Activated CD4-positive, alpha-beta memory T cell treated with anti-CD3 and anti-CD28 coated beads, Interleukin-2, amount 10 ng/mL, durations not matched to agents 7 days and 5 days (primary cell): ENCODE measurements around the gene CYP4V2. TPM values are rescaled to one million over a fixed set of nuclear protein-coding genes. Genes with fewer than 3 reads are reported as not detected.
A peak's percentile ranks its signal among the peaks of the same experiment; 100 is the strongest.

Experiments used
- CTCF ChIA-PET: fragments of 350-600 bp; sonication (Branson Sonifier 250); formaldehyde crosslinking; loops from one replicate; lab custom pipeline; 2021; ENCODE audit warnings: antibody characterized with exemption, inconsistent platforms; lab: Charles Lee
- POLR2A ChIA-PET: fragments of 350-600 bp; sonication (Branson Sonifier 250); formaldehyde crosslinking; loops from one replicate; lab custom pipeline; 2021; ENCODE audit warnings: antibody characterized with exemption; lab: Charles Lee
- DNase-seq: peaks from one replicate; pipeline ENCODE4 v3.0.0-alpha.2; 2020
- H3K27ac Mint-ChIP-seq: one replicate; pipeline ENCODE4 v1.8.0; 2021; ENCODE audit warnings: mild to moderate bottlenecking, mixed read lengths
- H3K27me3 Mint-ChIP-seq: one replicate; pipeline ENCODE4 v1.8.0; 2021; ENCODE audit warnings: mixed read lengths
- H3K36me3 Mint-ChIP-seq: one replicate; pipeline ENCODE4 v1.8.0; 2021; ENCODE audit warnings: low read depth, mixed read lengths
- H3K4me1 Mint-ChIP-seq: one replicate; pipeline ENCODE4 v1.8.0; 2021; ENCODE audit warnings: mixed read lengths
- H3K4me3 Mint-ChIP-seq: one replicate; pipeline ENCODE4 v1.8.0; 2021; ENCODE audit warnings: mild to moderate bottlenecking, mixed read lengths
- H3K9me3 Mint-ChIP-seq: one replicate; pipeline ENCODE4 v1.8.0; 2021; ENCODE audit warnings: mixed read lengths
- total RNA-seq, 2 experiments: library from RNA; stranded (reverse); gene quantifications; one replicate each; pipeline ENCODE4 v1.2.3, GENCODE V29; 2021

Gene CYP4V2
- total RNA-seq, 2 experiments from 2014 or later: 10.0 to 10.9 TPM

DNA sequence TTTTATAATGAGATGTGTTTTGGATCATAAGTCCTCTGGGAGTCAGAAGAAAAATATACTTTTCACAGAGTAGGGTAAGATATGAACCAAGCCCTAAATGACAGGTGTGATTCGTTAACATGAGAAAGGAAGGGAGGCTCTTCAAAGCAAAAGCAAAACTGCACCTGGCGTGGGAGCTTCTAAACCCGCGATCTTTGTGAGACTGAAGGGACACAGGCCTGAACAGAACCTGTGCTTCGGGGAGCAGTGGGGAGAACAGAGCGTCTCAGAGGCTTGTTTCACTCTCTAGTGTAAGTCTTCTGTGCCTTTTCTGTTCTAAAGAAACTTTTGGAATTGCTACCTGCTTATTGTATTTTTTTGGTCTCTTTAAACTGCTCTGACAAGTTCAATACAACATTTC, 30.2 kb upstream of the CYP4V2 start:
- peak overlapping the region; percentile 8 for H3K4me3 Mint-ChIP-seq
- no peaks in the 10 kb centered on the region for H3K27me3 Mint-ChIP-seq
- no peaks in the 10 kb centered on the region for H3K36me3 Mint-ChIP-seq
- ChIA-PET CTCF (interaction anchor here (1.8 kb wide), 1 partner anchor 30 kb away, joined by 8 read pairs; the partner anchor contains the start of gene CYP4V2), POLR2A (interaction anchor here (2.8 kb wide), 1 partner anchor 31 kb away, joined by 13 read pairs; the partner anchor contains the start of gene CYP4V2)
- no peaks in the 10 kb centered on the region for H3K9me3 Mint-ChIP-seq
- no peak overlapping the region for H3K27ac Mint-ChIP-seq
- H3K4me1 Mint-ChIP-seq: peaks cover 5% of the 10 kb centered on the region
- DNase-seq: peak; percentile 39

DNA sequence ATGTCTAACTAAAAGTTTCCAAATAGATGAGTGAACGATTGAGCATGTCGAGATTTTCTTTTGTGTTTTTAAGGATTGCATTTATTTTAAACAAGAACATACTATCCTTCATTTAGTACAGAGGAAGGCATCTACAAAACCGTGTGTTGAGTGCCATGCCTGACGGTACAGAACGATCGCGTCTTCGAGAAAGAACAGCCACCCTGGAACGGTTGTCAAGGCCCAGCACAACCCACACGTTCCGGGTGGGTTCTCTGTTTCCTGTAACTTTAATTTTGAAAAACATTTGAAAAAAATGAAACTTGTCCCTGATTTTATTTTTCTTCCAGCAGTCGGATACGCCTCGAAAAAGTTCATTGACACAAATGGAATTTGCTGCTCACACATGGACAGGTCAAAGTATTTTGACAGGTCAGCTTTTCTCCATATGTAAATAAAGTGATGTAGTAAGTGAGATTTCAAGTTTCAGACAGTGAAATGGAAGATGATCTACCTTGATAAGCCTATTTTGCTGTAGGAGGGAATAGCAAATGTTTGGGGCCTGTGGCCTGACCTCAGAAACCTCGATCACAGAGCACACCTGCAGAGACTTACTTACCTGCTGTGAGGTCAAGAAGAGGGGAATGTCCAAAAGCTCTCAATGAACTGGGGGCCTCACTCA, 24.4 kb upstream of the CYP4V2 start:
- Mint-ChIP-seq H3K4me3 (no peak overlapping the region), H3K9me3 (no peaks in the 10 kb centered on the region), H3K27me3 (no peaks in the 10 kb centered on the region), H3K36me3 (no peaks in the 10 kb centered on the region), H3K27ac (no peak overlapping the region), H3K4me1 (peaks cover 2% of the 10 kb centered on the region)
- no peak for DNase-seq
- ChIA-PET POLR2A (no interaction called here), CTCF (no interaction called here)

DNA sequence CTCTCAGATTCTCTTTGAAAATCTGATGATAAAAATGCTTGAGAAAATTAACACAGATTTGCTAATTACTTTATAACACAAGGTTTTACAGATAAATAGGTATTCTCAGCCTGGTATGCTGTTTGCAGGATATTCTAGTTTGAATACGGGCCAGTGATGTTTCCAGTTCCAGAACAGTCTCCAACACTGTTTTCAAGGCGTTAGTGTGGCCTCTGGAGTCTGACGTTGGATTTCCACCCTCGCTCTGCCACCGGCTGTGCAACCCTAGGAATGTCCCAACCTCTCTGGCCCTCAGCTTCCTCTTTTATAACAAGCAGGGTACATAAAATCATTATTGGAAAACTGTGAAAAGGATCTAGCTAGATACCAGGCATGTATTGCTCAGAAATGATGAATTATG, 23.8 kb upstream of the CYP4V2 start:
- DNase-seq: no peak
- ChIA-PET POLR2A (no interaction called here), CTCF (no interaction called here)
- Mint-ChIP-seq H3K9me3 (no peaks in the 10 kb centered on the region), H3K27me3 (no peaks in the 10 kb centered on the region), H3K27ac (no peak overlapping the region), H3K36me3 (no peaks in the 10 kb centered on the region), H3K4me1 (peaks cover 2% of the 10 kb centered on the region), H3K4me3 (no peak overlapping the region)

DNA sequence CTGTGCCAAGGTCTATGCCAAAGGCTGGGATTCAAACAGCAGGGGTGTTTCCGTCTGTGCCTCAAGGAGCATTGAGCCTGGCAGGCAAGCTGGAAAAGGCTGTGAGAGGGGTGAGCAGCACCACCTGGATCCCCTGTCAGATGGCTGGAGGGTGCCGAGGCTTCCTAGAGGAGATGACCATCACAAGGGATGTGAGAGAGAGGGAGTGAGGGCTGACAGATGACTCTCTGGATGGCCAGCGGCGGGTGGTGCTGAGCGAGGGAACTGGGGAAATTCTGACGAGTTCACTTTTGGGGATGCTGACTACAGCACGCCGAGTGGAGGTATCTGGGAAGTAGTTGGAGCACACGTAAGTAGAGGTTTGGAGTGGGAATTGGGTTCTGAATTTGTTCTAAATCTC, 22.6 kb upstream of the CYP4V2 start:
- no peak overlapping the region for H3K4me3 Mint-ChIP-seq
- H3K36me3 Mint-ChIP-seq: no peaks in the 10 kb centered on the region
- CTCF ChIA-PET: interaction anchor here (1.4 kb wide), 1 partner anchor 9 kb away, joined by 3 read pairs; no protein-coding TSS in a partner anchor
- H3K27ac Mint-ChIP-seq: no peak overlapping the region
- peaks cover 2% of the 10 kb centered on the region for H3K4me1 Mint-ChIP-seq
- no peaks in the 10 kb centered on the region for H3K9me3 Mint-ChIP-seq
- no peaks in the 10 kb centered on the region for H3K27me3 Mint-ChIP-seq
- DNase-seq: no peak
- POLR2A ChIA-PET: no interaction called here

DNA sequence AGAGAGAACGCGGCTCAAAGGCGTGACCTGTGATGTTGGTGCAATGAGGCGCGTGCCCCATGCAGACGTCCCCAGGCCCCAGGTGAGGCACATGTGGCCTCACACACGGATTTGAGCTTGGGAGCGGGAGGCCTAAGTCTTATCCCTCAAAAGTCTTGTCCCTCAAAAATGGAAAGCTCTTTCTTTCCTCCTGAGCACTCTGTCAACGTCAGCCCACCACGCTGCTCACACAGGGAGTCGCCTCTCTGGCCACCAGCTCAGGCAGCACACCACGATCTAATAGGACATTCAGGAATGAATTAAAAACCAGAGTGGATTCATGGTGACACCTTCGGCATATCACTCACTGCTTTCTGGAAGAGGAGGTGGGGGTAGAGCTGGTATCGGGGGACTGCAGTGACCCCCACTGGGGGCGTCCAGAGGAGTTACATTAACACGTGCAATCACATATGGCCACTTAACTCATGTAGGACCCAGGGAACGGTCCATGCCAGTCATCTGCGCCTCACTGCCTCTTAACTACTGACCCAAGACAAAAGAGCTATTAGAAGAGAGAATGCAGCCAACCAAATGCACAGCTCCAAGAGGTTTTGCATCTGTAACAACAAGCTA, 21.9 kb upstream of the CYP4V2 start:
- ChIA-PET CTCF (interaction anchor here (1.4 kb wide), 1 partner anchor 8 kb away, joined by 3 read pairs; no protein-coding TSS in a partner anchor), POLR2A (interaction anchor here (1.2 kb wide), 1 partner anchor 22 kb away, joined by 5 read pairs; the partner anchor contains the start of gene CYP4V2)
- Mint-ChIP-seq H3K36me3 (no peaks in the 10 kb centered on the region), H3K4me1 (peaks cover 2% of the 10 kb centered on the region), H3K27ac (no peak overlapping the region), H3K27me3 (no peaks in the 10 kb centered on the region), H3K9me3 (no peaks in the 10 kb centered on the region), H3K4me3 (no peak overlapping the region)
- DNase-seq: no peak

DNA sequence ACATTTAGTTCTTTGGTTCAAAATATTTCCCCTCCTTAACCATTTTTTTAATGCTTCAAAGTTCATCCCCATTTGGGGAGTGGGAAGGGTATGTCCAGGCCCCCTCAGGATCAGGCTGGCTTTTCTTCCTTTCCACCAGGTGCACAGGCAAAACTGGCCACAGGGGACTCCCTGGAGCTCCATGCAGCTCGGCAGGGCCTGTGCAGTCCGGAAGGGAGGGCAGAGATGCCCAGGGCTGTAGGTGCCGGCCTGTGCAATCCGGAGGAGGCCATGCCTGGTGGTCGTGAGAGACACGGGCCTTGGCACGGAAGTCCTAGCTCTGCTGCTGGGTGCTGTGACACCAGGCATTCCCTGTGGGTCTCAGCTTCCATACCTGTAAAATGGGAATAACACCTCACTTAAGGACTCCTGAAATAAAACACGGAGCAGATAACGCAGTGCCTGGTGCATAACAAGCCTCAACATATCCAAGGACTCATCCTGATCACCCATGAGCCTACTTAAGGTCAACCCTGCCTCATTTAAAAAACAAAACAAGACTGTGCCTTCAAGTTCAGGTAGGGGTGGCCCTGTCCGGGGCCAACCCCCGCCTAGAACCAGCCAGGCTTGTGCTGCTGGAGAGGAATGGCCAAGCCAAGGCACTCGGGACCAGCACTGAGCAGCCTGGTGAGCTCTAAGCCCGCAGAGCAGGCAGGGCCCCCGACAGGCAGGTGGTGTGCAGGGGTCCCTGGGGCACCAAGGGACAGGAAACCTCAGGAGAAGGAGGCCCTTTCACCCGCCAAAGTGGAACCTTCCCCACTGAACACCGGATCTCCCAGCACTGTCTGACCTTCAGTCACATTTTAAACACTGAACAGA, 21.2 kb upstream of the CYP4V2 start:
- Mint-ChIP-seq H3K9me3 (no peaks in the 10 kb centered on the region), H3K36me3 (no peaks in the 10 kb centered on the region), H3K27me3 (no peaks in the 10 kb centered on the region), H3K4me3 (no peak overlapping the region), H3K27ac (no peak overlapping the region), H3K4me1 (peaks cover 2% of the 10 kb centered on the region)
- POLR2A ChIA-PET: interaction anchor here (1.2 kb wide), 1 partner anchor 21 kb away, joined by 5 read pairs; the partner anchor contains the start of gene CYP4V2
- CTCF ChIA-PET: interaction anchor here (1.4 kb wide), 1 partner anchor 7 kb away, joined by 3 read pairs; no protein-coding TSS in a partner anchor
- DNase-seq: no peak

DNA sequence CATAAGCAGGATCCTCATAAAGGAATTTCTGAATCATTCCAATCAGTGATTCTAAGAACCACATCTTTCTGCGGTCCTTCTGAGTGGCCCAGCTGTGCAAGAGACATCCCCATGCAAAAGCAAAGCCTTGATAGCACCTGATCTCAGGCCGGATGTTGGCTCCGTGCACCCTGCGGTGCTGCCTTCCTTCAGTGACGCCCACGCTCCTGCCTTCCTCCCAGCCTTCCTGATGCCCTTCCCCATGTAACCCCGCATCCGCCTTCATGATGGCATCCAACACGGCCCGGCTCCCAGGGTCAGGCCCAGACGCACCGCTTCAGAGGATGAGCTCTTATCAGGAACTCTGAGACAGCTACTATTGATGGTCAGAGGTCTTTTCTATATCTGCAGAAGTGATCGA, 20.4 kb upstream of the CYP4V2 start:
- Mint-ChIP-seq H3K4me1 (peaks cover 2% of the 10 kb centered on the region), H3K4me3 (no peak overlapping the region), H3K36me3 (no peaks in the 10 kb centered on the region), H3K27me3 (peaks cover 4% of the 10 kb centered on the region), H3K9me3 (no peaks in the 10 kb centered on the region), H3K27ac (no peak overlapping the region)
- CTCF ChIA-PET: no interaction called here
- POLR2A ChIA-PET: interaction anchor here (1.2 kb wide), 1 partner anchor 20 kb away, joined by 5 read pairs; the partner anchor contains the start of gene CYP4V2
- no peak for DNase-seq

DNA sequence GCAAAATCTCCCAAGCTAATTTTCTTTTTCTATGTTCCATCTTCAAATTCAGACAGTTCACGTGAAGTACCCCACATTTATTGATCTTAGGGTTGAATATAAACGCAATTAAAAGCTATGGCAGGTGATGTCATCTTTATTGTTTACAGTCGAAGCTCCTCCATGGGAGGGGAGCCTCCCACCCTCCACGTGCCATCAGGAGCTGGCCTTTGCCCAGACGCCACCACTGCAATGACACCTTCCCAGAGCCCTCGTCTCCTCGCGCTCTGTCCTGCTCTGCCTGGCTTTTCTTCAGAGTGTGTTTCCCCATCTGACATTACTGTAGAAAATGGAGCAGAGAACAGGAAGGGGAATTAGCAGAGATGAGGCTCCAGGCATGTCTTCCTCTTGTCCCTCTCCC, 18.8 kb upstream of the CYP4V2 start:
- Mint-ChIP-seq H3K4me3 (no peak overlapping the region), H3K4me1 (no peaks in the 10 kb centered on the region), H3K27ac (no peak overlapping the region), H3K36me3 (no peaks in the 10 kb centered on the region), H3K27me3 (peaks cover 4% of the 10 kb centered on the region), H3K9me3 (no peaks in the 10 kb centered on the region)
- no peak for DNase-seq
- CTCF ChIA-PET: no interaction called here
- POLR2A ChIA-PET: no interaction called here

DNA sequence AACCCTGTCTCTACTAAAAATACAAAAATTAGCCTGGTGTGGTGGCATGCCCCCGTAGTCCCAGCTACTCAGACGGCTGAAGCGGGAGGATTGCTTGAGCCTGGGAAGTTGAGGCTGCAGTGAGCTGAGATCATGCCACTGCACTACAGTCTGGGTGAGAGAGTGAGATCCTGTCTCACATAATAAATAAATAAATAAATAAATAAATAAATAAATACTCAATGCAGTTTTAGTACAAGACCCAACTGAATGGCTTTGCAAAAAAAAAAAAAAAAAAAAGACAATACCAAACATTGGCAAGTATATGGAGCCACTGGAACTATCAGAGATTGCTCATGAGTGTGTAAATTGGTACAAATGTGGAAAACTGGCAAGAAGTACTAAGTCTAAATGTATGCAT, 3.3 kb upstream of the CYP4V2 start:
- POLR2A ChIA-PET: no interaction called here
- H3K4me1 Mint-ChIP-seq: peaks cover 29% of the 10 kb centered on the region
- H3K27ac Mint-ChIP-seq: no peak overlapping the region

DNA sequence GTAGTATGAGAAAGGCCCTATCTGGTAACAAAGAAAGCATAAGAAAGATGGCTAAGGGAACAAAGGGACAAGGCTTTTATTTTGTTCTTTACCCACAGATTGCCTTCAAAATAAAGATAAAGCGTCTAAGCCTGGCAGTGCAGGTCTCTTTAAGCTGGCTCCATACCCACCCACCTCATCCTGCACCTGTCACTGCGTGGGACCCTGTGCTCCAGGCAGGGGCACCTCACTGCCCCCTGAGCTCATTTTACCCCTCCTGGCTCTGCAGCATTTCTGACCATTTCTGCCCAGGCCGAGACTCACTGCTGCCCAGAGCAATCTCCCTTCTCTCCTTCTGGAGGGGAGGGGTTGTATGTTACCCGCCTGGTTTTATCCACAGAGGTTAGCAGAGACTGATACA, 1.7 kb upstream of the CYP4V2 start:
- DNase-seq: no peak
- ChIA-PET CTCF (interaction anchor here (2.3 to 4.1 kb wide), 5 partner anchors 12 to 121 kb away, joined by 8 to 23 read pairs (median 21); partner anchors contain the start of gene TLR3), POLR2A (interaction anchor here (1.0 to 5.2 kb wide), 2 partner anchors 14 to 31 kb away, joined by 3 to 84 read pairs; no protein-coding TSS in a partner anchor)
- Mint-ChIP-seq H3K4me1 (peaks cover 31% of the 10 kb centered on the region), H3K27ac (no peak overlapping the region), H3K4me3 (no peak overlapping the region), H3K36me3 (no peaks in the 10 kb centered on the region), H3K9me3 (no peaks in the 10 kb centered on the region), H3K27me3 (peaks cover 10% of the 10 kb centered on the region)

More for the DNA sequence above, 3.3 kb upstream of the CYP4V2 start:
- DNase-seq: no peak
- H3K27me3 Mint-ChIP-seq: peaks cover 21% of the 10 kb centered on the region
- no peak overlapping the region for H3K4me3 Mint-ChIP-seq
- CTCF ChIA-PET: no interaction called here
- no peaks in the 10 kb centered on the region for H3K36me3 Mint-ChIP-seq
- no peaks in the 10 kb centered on the region for H3K9me3 Mint-ChIP-seq

DNA sequence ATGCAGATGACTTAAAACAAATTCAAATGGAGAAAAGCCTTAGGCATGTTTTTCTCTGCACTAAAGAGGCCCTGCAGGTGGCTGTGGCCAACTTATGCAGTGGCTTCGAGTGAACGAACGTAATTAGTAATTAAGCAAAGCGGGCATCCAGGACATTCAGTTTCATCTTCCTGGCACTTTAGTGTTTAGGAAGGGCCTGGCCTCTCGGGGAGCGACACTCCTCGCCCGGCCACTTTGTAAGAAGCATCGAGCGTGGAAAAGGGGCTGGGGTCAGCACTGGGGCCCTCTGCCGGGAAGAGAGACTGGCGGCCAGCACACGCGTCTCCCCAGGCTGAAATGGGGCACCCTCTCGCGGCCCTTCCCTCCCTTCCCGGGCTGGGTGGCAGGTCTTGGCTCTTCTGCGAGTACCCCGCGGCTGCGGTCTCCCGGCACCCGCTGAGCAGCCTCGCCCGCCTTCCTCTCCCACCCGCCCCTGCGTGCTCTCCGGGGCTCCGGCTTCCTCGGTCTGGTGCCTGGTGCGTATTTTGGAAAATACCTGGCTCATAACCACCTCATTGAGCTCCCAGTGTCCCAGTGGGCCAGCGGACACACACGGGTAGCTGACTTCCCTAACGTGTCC, 677 bp upstream of the CYP4V2 start:
- CTCF ChIA-PET: interaction anchor here (2.3 to 4.1 kb wide), 5 partner anchors 11 to 122 kb away, joined by 8 to 23 read pairs (median 21); partner anchors contain the start of gene TLR3
- H3K9me3 Mint-ChIP-seq: no peaks in the 10 kb centered on the region
- POLR2A ChIA-PET: interaction anchor here (1.3 to 5.2 kb wide), 5 partner anchors 13 to 122 kb away, joined by 5 to 84 read pairs (median 12); partner anchors contain the start of gene TLR3
- H3K27ac Mint-ChIP-seq: peak overlapping the region; percentile 86
- H3K4me1 Mint-ChIP-seq: peaks cover 31% of the 10 kb centered on the region
- DNase-seq: peak; percentile 54
- H3K4me3 Mint-ChIP-seq: peak overlapping the region; percentile 81
- peaks cover 4% of the 10 kb centered on the region for H3K27me3 Mint-ChIP-seq
- peaks cover 5% of the 10 kb centered on the region for H3K36me3 Mint-ChIP-seq

DNA sequence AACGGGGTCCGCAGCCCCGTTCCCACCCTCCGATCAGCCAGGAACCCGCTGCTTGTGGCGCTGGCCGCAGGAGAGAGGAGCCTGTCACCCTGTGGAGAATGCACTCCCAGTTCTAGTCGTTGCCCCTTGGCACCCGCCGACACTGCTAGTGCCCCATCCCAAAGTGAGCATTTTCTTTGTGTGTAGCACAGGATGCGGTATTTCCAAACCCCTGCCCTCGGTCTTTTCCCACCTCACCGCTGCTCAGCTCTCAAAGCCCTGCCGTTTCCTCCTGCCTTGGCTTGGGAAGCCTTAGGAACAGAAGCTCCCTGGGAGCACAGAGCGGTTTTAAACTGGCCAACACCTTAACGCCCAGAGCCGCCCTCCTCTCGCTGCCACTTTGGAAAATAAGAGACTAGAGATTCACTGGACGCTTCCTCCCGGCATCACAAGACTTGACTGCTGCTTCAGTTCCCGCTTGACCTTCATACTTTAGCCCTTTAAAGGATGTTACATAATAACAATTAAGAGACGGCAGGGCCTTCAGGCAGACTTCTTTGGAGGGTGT, 772 bp downstream of the CYP4V2 start:
- Mint-ChIP-seq H3K9me3 (no peaks in the 10 kb centered on the region), H3K36me3 (peaks cover 14% of the 10 kb centered on the region), H3K27me3 (no peaks in the 10 kb centered on the region), H3K4me1 (peaks cover 31% of the 10 kb centered on the region), H3K4me3 (peak overlapping the region; percentile 83), H3K27ac (peak overlapping the region; percentile 87)
- CTCF ChIA-PET: interaction anchor here (0.7 to 4.1 kb wide), 7 partner anchors 10 to 154 kb away, joined by 3 to 23 read pairs (median 8); partner anchors contain the start of gene TLR3
- peak; percentile 36 for DNase-seq
- POLR2A ChIA-PET: interaction anchor here (1.6 to 5.2 kb wide), 4 partner anchors 12 to 124 kb away, joined by 6 to 84 read pairs (median 12); partner anchors contain the start of gene TLR3
